K562 (cell line): ENCODE data around the gene EIF2S1. TPM values are rescaled to one million over a fixed set of nuclear protein-coding genes. Genes with fewer than 3 reads are reported as not detected.

Experiments used
- PATZ1 ChIP-seq: fragments of 250-450 bp; sonication (Bioruptor Pico); IDR thresholded peaks from 2 replicates; pipeline ENCODE4 v1.5.0; 2020; ENCODE audit warnings: mild to moderate bottlenecking, borderline replicate concordance
- ZNF318 ChIP-seq, 2 experiments: fragments of 450-650 bp; IDR thresholded peaks; 2 replicates each; pipeline ENCODE4 v1.6.1; 2016; ENCODE audit warnings: mild to moderate bottlenecking in 2 of 2, borderline replicate concordance in 1 of 2, low read depth in 1 of 2, moderate library complexity in 1 of 2
- polyA plus RNA-seq, 8 experiments: library from polyadenylated mRNA; depleted of rRNA in 4 of 8; stranded (reverse) in 5 of 8; unstranded in 3 of 8; fragments of >200 nt; fragmentation: Nextera tagmentation in 2 of 8; fragmentation: Illumina TruSeq in 1 of 8; extraction: Ambion mirVana in 2 of 8; extraction: Trizol in 1 of 8; gene quantifications; 2 replicates each; pipeline versions ENCODE4 v1.2.1 to v1.2.3, GENCODE V29; 2011 to 2014; ENCODE audit warnings: inconsistent platforms in 1 of 8, missing spikeins in 1 of 8
- total RNA-seq, 7 experiments: library from RNA; depleted of rRNA in 6 of 7; stranded (reverse); fragments of >200 nt in 6 of 7; fragmentation: Illumina TruSeq in 2 of 7; extraction: Trizol in 2 of 7; gene quantifications; 2 replicates each; pipeline versions ENCODE4 v1.2.1 to v1.2.3, GENCODE V29; 2011 to 2021; ENCODE audit warnings: low replicate concordance in 1 of 7

Gene EIF2S1
- total and polyA plus RNA-seq, 9 of the 15 experiments (the other 6 are each of a cell fraction or from before 2014, with no cell fraction given) = 216 to 1,018 (median 332) TPM

GRCh38 chr14:67387195-67387594 is 27.1 kb downstream of the EIF2S1 start (continued):
- TF ChIP-seq ZNF318 (IDR thresholded peaks at IDR 0.05; ENCODE audit: borderline replicate concordance in 1 of 2, low read depth in 1 of 2) (no peak), PATZ1 (no peak)
- TF ChIP-seq, all 486 proteins: peak for 0
